GM19351 (cell line): ENCODE data around the gene PTGER4.
"Not testable (repeated sequence)": the region's sequence is repeated elsewhere in the genome, so short reads cannot be mapped to it uniquely, and the experiment has no call there.

Source experiments
- ATAC-seq: cut with Tn5 transposase; IDR thresholded peaks from one replicate; pipeline ENCODE4 v1.9.1; 2021; ENCODE audit warnings: mild to moderate bottlenecking, moderate library complexity; ENCODE audit not compliant: unreplicated experiment

Gene PTGER4

DNA sequence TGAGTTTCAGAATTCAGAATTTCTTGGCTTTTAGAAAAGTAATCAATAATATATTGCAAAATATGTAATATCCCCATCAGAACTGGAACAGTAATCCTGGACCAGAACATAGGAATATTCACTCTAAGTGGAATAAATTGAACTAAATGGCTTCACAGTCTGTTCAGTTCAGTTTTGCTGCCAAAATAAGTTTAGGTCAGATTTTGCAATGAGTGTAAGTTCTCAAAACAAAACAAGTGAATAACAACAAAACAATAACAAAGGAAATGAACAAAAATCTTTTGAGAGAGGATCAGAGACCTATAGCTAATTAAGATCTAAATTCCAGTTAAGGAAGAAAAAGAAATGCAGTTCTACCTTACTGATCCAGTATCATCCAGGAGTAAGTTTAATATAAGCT, 9.3 kb downstream of the PTGER4 start:
- ATAC-seq = no peak

- peak; percentile 70 for ATAC-seq
Measured at GRCh38 chr5:40689438-40689837, 9.7 kb downstream of the PTGER4 start.

DNA sequence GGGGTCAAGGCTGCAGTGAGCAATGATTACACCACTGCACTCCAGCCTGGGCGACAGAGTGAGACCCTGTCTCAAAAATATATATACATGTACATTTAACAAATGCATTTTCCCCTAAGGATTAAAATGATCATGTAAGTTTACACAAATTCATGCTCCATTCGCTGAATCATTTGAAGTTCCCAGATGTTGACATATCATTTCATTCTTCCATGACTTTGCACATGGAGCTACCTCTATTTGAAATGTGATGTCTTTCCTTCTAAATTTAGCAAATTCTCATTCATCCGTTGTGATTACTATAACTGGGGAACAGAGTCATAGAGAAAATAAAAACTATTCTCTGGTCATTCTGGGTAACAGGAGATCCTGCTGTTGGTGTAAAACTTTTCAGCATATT, 10.6 kb downstream of the PTGER4 start:
- ATAC-seq = no peak

DNA sequence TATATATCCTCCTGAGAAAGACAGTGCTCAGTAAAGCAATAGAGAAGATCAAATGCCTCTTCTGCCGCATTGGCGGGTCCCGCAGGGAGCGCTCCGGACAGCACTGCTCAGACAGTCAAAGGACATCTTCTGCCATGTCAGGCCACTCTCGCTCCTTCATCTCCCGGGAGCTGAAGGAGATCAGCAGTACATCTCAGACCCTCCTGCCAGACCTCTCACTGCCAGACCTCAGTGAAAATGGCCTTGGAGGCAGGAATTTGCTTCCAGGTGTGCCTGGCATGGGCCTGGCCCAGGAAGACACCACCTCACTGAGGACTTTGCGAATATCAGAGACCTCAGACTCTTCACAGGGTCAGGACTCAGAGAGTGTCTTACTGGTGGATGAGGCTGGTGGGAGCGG, 12.2 kb downstream of the PTGER4 start:
- ATAC-seq = no peak

- ATAC-seq = no peak
Measured at GRCh38 chr5:40694433-40694832, 14.7 kb downstream of the PTGER4 start.

DNA sequence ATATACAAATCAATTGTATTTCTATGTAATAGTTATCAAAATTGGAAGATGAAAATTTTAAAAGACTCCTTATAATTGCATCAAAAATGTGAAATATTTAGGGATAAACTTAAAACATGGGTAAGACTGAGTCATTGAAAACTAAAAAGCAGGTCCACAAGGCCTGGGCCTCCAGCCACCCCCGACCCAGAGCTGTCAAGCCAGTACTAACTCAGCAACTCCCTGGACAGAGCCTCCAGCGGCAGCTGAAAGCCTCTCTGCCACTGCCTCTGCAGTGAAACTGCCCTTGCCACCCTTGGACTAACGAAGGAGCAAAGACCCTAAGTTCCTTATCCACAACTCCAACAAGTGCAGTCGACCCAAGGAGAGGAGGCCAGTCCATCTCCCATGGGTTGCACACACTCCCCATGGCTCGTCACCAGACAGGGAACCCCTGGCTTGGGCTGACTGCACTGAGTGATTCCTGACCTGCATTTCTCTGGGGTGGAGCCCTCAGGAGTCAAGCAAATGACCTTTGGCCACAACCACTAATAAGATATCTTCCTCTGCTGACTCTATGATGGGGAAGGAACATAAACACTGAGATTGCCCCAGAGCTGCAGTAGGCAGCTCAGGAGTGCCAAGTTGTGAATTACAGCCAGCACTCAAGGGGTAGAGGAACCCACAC, 20.5 kb downstream of the PTGER4 start:
- ATAC-seq = no peak

GRCh38 chr5:40702027-40702426, 22.3 kb downstream of the PTGER4 start:
- ATAC-seq = not testable (repeated sequence)

DNA sequence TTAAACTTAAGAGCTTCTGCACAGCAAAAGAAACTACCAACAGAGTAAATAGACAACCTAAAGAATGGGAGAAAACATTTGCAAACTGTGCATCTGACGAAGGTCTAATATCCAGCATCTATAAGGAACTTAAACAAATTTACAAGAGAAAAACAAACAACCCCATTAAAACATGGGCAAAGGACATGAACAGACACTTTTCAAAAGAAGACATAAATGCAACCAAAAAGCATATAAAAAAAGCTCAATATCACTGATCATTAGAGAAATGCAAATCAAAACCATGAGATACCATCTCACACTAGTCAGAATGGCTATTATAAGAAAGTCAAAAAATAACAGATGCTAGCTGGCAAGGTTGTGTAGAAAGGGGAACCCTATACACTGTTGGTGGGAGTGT, 25.8 kb downstream of the PTGER4 start:
- ATAC-seq = not testable (repeated sequence)

- not testable (repeated sequence) for ATAC-seq
Measured at GRCh38 chr5:40710575-40710974, 30.9 kb downstream of the PTGER4 start.

GRCh38 chr5:40714001-40714400, 34.3 kb downstream of the PTGER4 start:
- ATAC-seq = no peak

DNA sequence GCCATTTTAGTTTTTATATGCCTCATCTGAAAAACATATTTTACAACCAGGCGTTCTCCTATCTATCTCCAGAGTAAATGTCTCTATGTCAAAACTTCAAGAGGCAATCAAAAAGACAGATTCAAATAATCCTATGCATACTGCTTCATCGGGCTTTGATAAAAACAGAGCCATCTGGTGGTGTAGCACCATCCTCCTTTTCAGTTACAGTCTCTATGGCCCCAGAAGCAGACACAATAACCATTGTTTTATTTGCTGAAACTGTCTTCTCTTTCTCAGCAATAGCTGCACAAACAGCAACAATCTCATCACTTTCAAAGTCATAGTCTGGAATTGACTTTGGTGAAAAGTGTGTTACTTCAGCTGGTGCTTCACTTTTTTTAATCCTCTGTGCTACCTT, 36.3 kb downstream of the PTGER4 start:
- ATAC-seq = no peak

DNA sequence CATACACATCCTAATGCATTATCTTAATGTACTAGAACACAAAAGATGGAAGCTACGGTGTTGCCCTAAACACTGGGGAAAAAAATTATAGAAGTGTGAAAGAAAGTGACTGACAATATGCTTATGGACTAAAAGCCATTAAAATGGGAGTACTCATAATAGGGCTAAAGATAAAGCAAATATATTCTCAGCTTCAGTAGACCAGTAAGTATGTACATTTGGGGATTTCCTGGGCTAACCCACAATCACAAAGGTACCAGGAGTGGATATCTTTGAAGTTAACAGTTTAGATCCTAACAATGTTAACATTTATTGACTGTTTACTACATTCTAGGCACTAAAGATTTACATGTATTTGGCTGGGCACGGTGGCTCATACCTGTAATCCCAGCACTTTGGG, 36.9 kb downstream of the PTGER4 start:
- ATAC-seq = no peak

GRCh38 chr5:40717281-40717680, 37.6 kb downstream of the PTGER4 start:
- no peak for ATAC-seq

- no peak for ATAC-seq
Measured at GRCh38 chr5:40720069-40720468, 40.4 kb downstream of the PTGER4 start.

GRCh38 chr5:40722497-40722911, 42.8 kb downstream of the PTGER4 start:
- ATAC-seq = not testable (repeated sequence)

- no peak for ATAC-seq
Measured at GRCh38 chr5:40733434-40733833, 53.7 kb downstream of the PTGER4 start.

GRCh38 chr5:40733879-40734563, 54.3 kb downstream of the PTGER4 start:
- no peak for ATAC-seq

DNA sequence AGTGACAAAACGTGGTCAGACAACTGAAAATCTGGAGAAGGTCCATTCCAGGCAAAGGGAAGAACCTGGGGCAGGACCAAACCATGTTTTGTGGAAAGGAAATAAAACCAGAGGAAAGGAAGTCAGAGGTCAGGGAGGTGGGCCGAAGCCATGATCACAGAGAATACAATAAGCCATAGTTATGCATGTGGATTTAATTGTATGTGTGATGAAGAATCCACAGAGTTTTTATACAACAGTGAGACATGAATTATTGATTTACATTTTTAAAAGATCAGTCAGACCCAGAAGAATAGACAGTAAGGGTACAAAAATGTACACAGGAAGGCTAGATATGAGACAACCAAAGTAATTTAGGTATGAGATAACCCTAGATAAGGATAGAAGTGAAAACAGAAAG, 55.3 kb downstream of the PTGER4 start:
- no peak for ATAC-seq

DNA sequence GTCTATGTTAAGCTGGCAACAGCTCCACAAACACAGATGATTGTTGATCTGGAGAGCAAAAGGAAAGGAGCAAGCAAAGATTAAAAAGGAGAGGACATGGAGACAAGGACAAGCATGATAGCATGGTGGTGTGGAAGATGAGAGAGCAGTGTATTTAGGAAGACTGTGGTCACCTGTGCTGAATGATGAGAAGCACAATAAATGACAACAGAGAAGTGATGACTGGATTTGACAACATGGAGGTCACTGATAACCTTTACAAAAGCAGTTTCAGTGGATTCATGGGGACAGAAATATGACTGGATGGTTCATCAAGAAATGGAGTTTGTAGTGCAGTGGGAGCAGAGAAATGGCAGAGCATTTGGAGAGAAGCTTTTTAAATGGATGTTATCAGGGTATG, 55.9 kb downstream of the PTGER4 start:
- ATAC-seq = no peak

- peak; percentile 84 for ATAC-seq
Measured at GRCh38 chr5:40736103-40736875, 56.6 kb downstream of the PTGER4 start.

GRCh38 chr5:40738502-40738901, 58.8 kb downstream of the PTGER4 start:
- no peak for ATAC-seq
